GM18505 (cell line): Measurements from ENCODE around the gene WAS.

Source experiments
- ATAC-seq: cut with Tn5 transposase; IDR thresholded peaks from one replicate; pipeline ENCODE4 v1.9.1; 2021; ENCODE audit not compliant: unreplicated experiment
- POLR2A ChIP-seq: IDR thresholded peaks from 4 replicates; pipeline ENCODE4 v1.6.1; 2011; ENCODE audit warnings: borderline replicate concordance; ENCODE audit not compliant: insufficient read depth, insufficient read length; ENCODE audit errors: extremely low read depth

Gene WAS

GRCh38 chrX:48715072-48715471 lies 31.5 kb downstream of the WAS start:
- no peak for ATAC-seq

GRCh38 chrX:48715876-48716502 lies 32.4 kb downstream of the WAS start:
- no peak for ATAC-seq
- TF ChIP-seq POLR2A: no peak

More at GRCh38 chrX:48715072-48715471, 31.5 kb downstream of the WAS start:
- TF ChIP-seq POLR2A: no peak

GRCh38 chrX:48719958-48720357 lies 36.4 kb downstream of the WAS start:
- no peak for TF ChIP-seq POLR2A
- ATAC-seq: no peak

- TF ChIP-seq POLR2A: no peak
- no peak for ATAC-seq
These were observed 37.1 kb downstream of the WAS start for GRCh38 chrX:48720577-48721250.

- TF ChIP-seq POLR2A: no peak
- ATAC-seq: no peak
These were observed 38.3 kb downstream of the WAS start for GRCh38 chrX:48721916-48722315.

GRCh38 chrX:48726596-48726995 lies 43.0 kb downstream of the WAS start:
- no peak for ATAC-seq

GRCh38 chrX:48728653-48729052 lies 45.1 kb downstream of the WAS start:
- no peak for ATAC-seq
- no peak for TF ChIP-seq POLR2A

More at GRCh38 chrX:48726596-48726995, 43.0 kb downstream of the WAS start:
- no peak for TF ChIP-seq POLR2A

GRCh38 chrX:48736303-48736702 lies 52.7 kb downstream of the WAS start:
- ATAC-seq: no peak
- no peak for TF ChIP-seq POLR2A

- ATAC-seq: no peak
- no peak for TF ChIP-seq POLR2A
These were observed 53.2 kb downstream of the WAS start for GRCh38 chrX:48736878-48737212.

GRCh38 chrX:48737213-48737938 lies 53.8 kb downstream of the WAS start:
- peak; percentile 87 for ATAC-seq
- peak; percentile 71 for TF ChIP-seq POLR2A

GRCh38 chrX:48737940-48738339 lies 54.3 kb downstream of the WAS start:
- TF ChIP-seq POLR2A: no peak
- ATAC-seq: no peak
